ENCODE measurements around the gene TSHZ2.

- TF ChIP-seq TAF1 (IDR thresholded peaks at IDR 0.05; ENCODE audit: low read depth) (no peak), YY1 (IDR thresholded peaks at IDR 0.05; ENCODE audit: low read depth) (no peak), ZBTB7A (IDR thresholded peaks at IDR 0.05; ENCODE audit: low read depth) (no peak)
Observed at GRCh38 chr20:53539516-53539915, 567.4 kb downstream of the TSHZ2 start.

Measured in Ishikawa (cell line).